ENCODE data around the gene SCN9A. TPM values are rescaled to one million over a fixed set of nuclear protein-coding genes. Genes with fewer than 3 reads are reported as not detected.

Gene SCN9A
- total and polyA plus RNA-seq, 2 of the 8 experiments (the other 6 are each of a cell fraction or from before 2014, with no cell fraction given): 1.6 to 6.2 TPM

- Histone ChIP-seq H2BK5ac (ENCODE audit: low read depth, low read length) (no peak overlapping the region), H3K79me2 (ENCODE audit: control insufficient read depth in 1 of 2, insufficient read depth in 2 of 2, low read length in 2 of 2) (no peaks in the 10 kb centered on the region), H3K14ac (ENCODE audit: insufficient read length) (no peak overlapping the region), H2BK12ac (ENCODE audit: low read depth, low read length) (no peak overlapping the region), H2BK15ac (ENCODE audit: low read length) (no peak overlapping the region), H3K36me3 (ENCODE audit: control insufficient read depth in 2 of 4, insufficient read depth in 4 of 4, low read length in 3 of 4) (no peaks in the 10 kb centered on the region), H3K4me3 (ENCODE audit: extremely low read depth in 1 of 4, insufficient read depth in 2 of 4, low read depth in 3 of 4, low read length in 4 of 4) (no peak overlapping the region), H3K9me3 (ENCODE audit: insufficient read depth in 2 of 2, low read depth in 1 of 2, low read length in 1 of 2) (no peaks in the 10 kb centered on the region), H3K56ac (replicated peaks; ENCODE audit: insufficient read length, low read depth, low read length) (no peak overlapping the region), H3K79me1 (ENCODE audit: low read depth, low read length) (no peaks in the 10 kb centered on the region), H3K23me2 (ENCODE audit: low read depth, low read length) (no peaks in the 10 kb centered on the region), H3K23ac (ENCODE audit: insufficient read length) (no peak overlapping the region), H3K27me3 (replicated peaks in 1 of 4; ENCODE audit: control insufficient read depth in 3 of 4, extremely low read depth in 1 of 4, insufficient read depth in 3 of 4, low read length in 3 of 4) (no peaks in the 10 kb centered on the region), H4K20me1 (replicated peaks in 1 of 2; ENCODE audit: control insufficient read depth in 1 of 2, insufficient read depth in 2 of 2, low read length in 2 of 2) (no peaks in the 10 kb centered on the region), H2AK5ac (ENCODE audit: low read depth, low read length) (no peak overlapping the region), H4K5ac (ENCODE audit: insufficient read length, low read depth, low read length) (no peak overlapping the region), H2BK20ac (ENCODE audit: low read length) (no peak overlapping the region), H2AFZ (ENCODE audit: low read length) (no peak overlapping the region), H2BK120ac (replicated peaks; ENCODE audit: low read depth, low read length) (no peak overlapping the region), H3K27ac (ENCODE audit: low read depth, low read length) (no peak overlapping the region), H3K9ac (replicated peaks in 1 of 4; ENCODE audit: extremely low read depth in 1 of 4, low read depth in 3 of 4, low read length in 3 of 4) (no peak overlapping the region), H3K18ac (ENCODE audit: extremely low read depth, low read length) (no peak overlapping the region), H3K4ac (replicated peaks; ENCODE audit: insufficient read length, low read depth, low read length) (no peak overlapping the region), H3K4me1 (replicated peaks in 1 of 4; ENCODE audit: control insufficient read depth in 3 of 4, insufficient read depth in 4 of 4, low read length in 3 of 4) (no peaks in the 10 kb centered on the region), H4K91ac (replicated peaks; ENCODE audit: insufficient read length, low read length) (no peak overlapping the region), H4K8ac (ENCODE audit: extremely low read depth, insufficient read depth, low read length) (no peak overlapping the region), H3K4me2 (ENCODE audit: insufficient read depth in 1 of 2, low read depth in 2 of 2, low read length in 2 of 2) (no peak overlapping the region)
- no peak for FAIRE-seq
- ChIA-PET CTCF (ENCODE audit: partially characterized antibody) (no interaction called here), POLR2A (ENCODE audit: partially characterized antibody) (no interaction called here)
- TF ChIP-seq BRCA1 (IDR thresholded peaks at IDR 0.05; ENCODE audit: low read depth, low read length) (no peak), KDM1A (IDR thresholded peaks at IDR 0.05; ENCODE audit: borderline replicate concordance, low read length) (no peak), RBBP5 (IDR thresholded peaks at IDR 0.05; ENCODE audit: borderline replicate concordance, low read depth, low read length) (no peak), PHF8 (conservative IDR thresholded peaks at IDR 0.05; ENCODE audit: low read depth, low read length) (no peak), RFX5 (IDR thresholded peaks at IDR 0.05; ENCODE audit: borderline replicate concordance, low read depth, low read length) (no peak), SP4 (IDR thresholded peaks at IDR 0.05; ENCODE audit: low read length) (no peak)
- DNase-seq (ENCODE audit: low read depth in 1 of 2, low spot score in 2 of 2): no peak
Observed at GRCh38 chr2:166224197-166224596, 151.5 kb downstream of the SCN9A start.

Measured in H1 (cell line).